C4-2B (cell line): Measurements from ENCODE around the gene MARS1.

Experiments used
- H3K27ac ChIP-seq: fragments of 450-650 bp; 2 replicates; pipeline ENCODE4 v1.5.1; 2017
- ZFX ChIP-seq: fragments of 450-650 bp; IDR thresholded peaks from 2 replicates; pipeline ENCODE4 v1.6.1; 2017
- TF ChIP-seq, protein P1 (sequence below): fragments of 450-650 bp; conservative IDR thresholded peaks from 2 replicates; pipeline ENCODE4 v1.5.1; 2017; ENCODE audit warnings: mild to moderate bottlenecking

MARS1 gene

DNA sequence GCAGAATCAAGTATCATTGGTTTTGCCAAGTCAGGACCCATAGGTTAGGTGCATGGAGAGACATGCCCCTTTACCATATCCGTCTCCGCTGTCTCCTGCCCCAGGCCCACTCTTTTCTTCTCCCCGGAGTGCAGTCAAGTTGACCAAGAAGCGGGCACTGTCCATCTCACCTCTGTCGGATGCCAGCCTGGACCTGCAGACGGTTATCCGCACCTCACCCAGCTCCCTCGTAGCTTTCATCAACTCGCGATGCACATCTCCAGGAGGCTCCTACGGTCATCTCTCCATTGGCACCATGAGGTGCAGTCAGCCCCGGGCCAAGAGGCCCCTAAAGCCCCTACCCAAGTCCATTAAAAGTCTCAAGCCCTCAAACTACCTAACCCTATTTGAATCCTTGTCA is 23.3 kb upstream of the MARS1 start:
- H3K27ac ChIP-seq: no peak overlapping the region
- no peak for TF ChIP-seq ZFX
- TF ChIP-seq, protein P1, sequence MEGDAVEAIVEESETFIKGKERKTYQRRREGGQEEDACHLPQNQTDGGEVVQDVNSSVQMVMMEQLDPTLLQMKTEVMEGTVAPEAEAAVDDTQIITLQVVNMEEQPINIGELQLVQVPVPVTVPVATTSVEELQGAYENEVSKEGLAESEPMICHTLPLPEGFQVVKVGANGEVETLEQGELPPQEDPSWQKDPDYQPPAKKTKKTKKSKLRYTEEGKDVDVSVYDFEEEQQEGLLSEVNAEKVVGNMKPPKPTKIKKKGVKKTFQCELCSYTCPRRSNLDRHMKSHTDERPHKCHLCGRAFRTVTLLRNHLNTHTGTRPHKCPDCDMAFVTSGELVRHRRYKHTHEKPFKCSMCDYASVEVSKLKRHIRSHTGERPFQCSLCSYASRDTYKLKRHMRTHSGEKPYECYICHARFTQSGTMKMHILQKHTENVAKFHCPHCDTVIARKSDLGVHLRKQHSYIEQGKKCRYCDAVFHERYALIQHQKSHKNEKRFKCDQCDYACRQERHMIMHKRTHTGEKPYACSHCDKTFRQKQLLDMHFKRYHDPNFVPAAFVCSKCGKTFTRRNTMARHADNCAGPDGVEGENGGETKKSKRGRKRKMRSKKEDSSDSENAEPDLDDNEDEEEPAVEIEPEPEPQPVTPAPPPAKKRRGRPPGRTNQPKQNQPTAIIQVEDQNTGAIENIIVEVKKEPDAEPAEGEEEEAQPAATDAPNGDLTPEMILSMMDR: no peak

- TF ChIP-seq, protein P1: no peak
- TF ChIP-seq ZFX: no peak
- H3K27ac ChIP-seq: no peak overlapping the region
Observed at GRCh38 chr12:57465030-57465746, 22.7 kb upstream of the MARS1 start.

- TF ChIP-seq, protein P1: no peak
- TF ChIP-seq ZFX: no peak
- no peak overlapping the region for H3K27ac ChIP-seq
Observed at GRCh38 chr12:57465747-57466505, 21.9 kb upstream of the MARS1 start.

- TF ChIP-seq, protein P1: no peak
- TF ChIP-seq ZFX: no peak
Observed at GRCh38 chr12:57467212-57467874, 20.5 kb upstream of the MARS1 start.

GRCh38 chr12:57467915-57468314 is 20.0 kb upstream of the MARS1 start:
- no peak overlapping the region for H3K27ac ChIP-seq
- TF ChIP-seq, protein P1: no peak
- TF ChIP-seq ZFX: no peak

More at GRCh38 chr12:57467212-57467874, 20.5 kb upstream of the MARS1 start:
- H3K27ac ChIP-seq: no peak overlapping the region

DNA sequence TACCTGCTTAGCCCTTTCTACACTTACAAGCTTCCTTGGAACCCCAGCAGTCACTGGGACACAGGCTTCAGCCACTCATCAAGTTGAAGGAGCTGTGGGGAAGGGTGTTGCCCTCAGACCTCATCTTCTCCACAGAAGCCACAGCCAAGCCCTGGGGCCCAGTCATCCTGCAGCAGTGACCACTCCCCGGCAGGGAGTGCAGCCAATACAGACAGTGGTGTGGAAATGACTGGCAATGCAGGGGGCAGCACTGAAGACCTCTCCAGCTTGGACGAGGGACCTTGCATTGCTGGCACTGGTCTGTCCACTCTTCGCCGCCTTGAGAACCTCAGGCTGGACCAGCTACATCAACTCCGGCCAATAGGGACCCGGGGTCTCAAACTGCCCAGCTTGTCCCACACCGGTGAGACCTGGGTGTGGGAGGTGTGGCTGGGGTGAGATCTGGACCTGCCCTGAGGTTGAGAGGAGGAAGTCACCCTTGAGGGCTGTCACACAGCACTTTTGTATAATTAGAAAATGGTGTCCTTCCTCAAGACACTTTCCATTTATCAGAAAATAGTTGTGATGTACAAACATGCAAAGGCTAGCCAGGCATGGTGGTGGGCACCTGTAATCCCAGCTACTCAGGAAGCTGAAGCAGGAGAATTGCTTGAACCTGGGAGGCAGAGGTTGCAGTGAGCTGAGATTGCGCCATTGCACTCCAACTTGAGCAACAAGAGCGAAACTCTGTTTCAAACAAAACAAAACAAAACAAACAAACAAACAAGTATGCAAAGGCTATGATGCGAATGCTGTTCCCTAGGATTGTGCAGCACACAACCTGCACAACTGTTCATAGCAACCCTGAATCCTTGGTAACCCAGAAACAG is 18.3 kb upstream of the MARS1 start:
- TF ChIP-seq, protein P1: no peak
- no peak for TF ChIP-seq ZFX
- H3K27ac ChIP-seq: no peak overlapping the region
